Fibroblast of mammary gland (primary cell): ENCODE measurements around the gene PARP16.
A peak's percentile ranks its signal among the peaks of the same experiment; 100 is the strongest.

Experiments used
- DNase-seq: peaks from one replicate; pipeline ENCODE4 v3.0.0-alpha.2; 2010; ENCODE audit warnings: low read depth
- H3K4me3 ChIP-seq: 2 replicates; pipeline ENCODE4 v1.5.1; 2011; ENCODE audit warnings: low read depth, mild to moderate bottlenecking, low read length, moderate library complexity; ENCODE audit not compliant: control insufficient read depth
- TF ChIP-seq, protein P1 (sequence below): conservative IDR thresholded peaks from 2 replicates; pipeline ENCODE4 v1.5.1; 2011; ENCODE audit warnings: low read depth, low read length, inconsistent platforms; ENCODE audit not compliant: control insufficient read depth, insufficient read depth

Gene PARP16

DNA sequence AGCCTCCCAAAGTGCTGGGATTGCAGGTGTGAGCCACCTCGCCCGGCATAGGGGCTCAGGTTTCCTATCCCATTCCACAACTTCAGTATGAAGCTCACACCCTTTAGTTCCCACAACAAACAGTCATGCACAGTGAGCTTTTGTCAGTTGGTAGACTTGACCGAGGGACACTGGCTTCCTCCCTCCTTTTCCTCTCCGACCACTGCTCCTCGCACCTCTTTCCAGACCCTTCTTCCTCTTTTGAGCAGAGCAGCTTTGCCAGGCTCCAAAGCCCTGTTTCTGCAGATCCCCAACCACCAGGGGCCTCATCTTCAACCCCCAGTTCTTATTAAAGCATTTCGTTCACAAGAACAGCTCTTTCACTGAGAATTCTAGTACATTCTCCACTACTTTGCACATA lies 62.7 kb downstream of the PARP16 start:
- H3K4me3 ChIP-seq: no peak overlapping the region
- DNase-seq: no peak
- TF ChIP-seq, protein P1, sequence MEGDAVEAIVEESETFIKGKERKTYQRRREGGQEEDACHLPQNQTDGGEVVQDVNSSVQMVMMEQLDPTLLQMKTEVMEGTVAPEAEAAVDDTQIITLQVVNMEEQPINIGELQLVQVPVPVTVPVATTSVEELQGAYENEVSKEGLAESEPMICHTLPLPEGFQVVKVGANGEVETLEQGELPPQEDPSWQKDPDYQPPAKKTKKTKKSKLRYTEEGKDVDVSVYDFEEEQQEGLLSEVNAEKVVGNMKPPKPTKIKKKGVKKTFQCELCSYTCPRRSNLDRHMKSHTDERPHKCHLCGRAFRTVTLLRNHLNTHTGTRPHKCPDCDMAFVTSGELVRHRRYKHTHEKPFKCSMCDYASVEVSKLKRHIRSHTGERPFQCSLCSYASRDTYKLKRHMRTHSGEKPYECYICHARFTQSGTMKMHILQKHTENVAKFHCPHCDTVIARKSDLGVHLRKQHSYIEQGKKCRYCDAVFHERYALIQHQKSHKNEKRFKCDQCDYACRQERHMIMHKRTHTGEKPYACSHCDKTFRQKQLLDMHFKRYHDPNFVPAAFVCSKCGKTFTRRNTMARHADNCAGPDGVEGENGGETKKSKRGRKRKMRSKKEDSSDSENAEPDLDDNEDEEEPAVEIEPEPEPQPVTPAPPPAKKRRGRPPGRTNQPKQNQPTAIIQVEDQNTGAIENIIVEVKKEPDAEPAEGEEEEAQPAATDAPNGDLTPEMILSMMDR: no peak

GRCh38 chr15:65222891-65223290 lies 63.8 kb downstream of the PARP16 start:
- TF ChIP-seq, protein P1: no peak
- H3K4me3 ChIP-seq: no peak overlapping the region
- DNase-seq: peak; percentile 4

DNA sequence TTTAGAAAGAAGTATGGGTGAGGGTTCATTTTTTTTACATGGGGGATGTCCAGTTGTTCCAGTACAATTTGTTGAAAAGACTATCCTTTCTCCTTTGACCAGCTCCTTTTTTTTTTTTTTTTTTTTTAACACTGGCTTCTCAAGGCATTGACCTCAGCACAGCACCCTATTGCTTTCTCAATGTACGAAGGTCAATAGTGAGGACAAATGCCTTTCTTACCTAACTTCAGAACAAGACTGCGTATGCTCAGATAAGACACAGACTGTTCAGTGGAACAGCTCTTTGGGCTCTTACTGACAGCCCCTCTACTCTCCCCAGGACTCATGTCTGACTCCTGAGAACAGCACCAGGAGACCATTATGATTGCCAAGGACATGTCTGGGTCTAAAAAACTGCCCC lies 65.0 kb downstream of the PARP16 start:
- TF ChIP-seq, protein P1: no peak
- DNase-seq: no peak
- H3K4me3 ChIP-seq: no peak overlapping the region

DNA sequence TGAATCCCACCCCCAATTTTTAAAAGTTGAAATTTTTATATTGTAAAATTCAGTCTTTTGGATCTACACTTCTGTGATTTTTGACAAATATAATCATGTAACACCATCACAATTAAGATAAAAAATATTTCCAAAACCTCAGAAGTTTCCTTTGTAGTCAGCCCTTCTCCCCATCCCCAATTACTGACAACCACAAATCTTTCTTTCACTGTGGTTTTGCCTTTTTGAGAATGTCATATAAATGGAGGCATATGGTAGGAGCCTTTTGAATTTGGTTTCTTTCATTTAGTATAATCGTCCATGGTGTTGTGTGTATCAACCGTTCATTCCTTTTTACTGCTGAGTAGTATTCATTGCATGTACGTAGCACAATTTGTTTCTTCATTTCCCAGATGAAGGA lies 67.5 kb downstream of the PARP16 start:
- DNase-seq: no peak
- TF ChIP-seq, protein P1: no peak
- H3K4me3 ChIP-seq: no peak overlapping the region

DNA sequence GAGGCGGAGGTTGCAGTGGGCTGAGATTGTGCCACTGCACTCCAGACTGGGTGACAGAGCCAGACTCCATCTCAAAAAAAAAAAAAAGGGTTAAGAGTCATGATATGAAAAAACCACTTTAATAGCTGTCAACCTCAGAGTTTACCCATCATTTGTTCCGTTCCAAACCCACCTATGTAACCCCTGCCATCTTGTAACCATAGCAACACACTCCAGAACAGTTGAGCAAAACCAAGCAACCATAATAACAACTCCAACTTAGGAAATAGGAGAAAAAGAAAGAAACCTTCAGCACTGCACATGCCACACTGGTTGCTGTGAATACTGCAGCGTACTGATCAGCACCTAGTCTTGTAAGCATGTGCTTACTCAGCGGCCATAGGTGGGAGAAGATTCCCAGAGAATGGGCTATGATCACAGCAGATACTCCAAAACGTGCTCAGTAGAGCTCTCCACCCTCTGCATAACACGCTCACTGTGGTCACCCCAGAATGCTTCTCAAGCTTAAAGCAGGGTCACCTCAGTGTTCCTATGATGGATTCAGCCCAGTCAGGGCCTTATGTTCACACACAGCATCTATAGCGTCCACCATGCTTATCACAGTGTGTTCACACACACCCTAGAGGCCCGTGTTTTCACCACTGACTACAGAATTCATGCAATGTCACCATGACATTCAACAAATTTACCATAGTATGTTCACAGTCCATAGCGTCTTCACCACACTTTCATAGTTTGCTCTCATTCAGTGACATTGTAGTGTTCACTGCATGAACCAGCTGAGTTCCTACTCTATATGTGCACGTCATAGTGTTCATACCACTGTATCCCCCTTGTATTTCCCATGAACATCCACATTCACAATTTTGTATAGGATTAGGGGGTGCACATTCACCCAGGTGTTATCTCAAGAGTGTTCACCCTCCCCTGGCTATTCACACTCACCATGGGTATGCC lies 68.9 kb downstream of the PARP16 start:
- no peak overlapping the region for H3K4me3 ChIP-seq
- TF ChIP-seq, protein P1: no peak
- DNase-seq: no peak

- no peak overlapping the region for H3K4me3 ChIP-seq
- DNase-seq: no peak
- TF ChIP-seq, protein P1: no peak
Observed at GRCh38 chr15:65215496-65215895, 71.2 kb downstream of the PARP16 start.
